BLaER1 treated with 17β-estradiol and CSF1 and Interleukin-3, amounts not matched to agents 10 nM and 100 nM (cell line): Measurements from ENCODE around the gene FGD3.
A peak's percentile ranks its signal among the peaks of the same experiment; 100 is the strongest.

Experiments used
- H3K27ac ChIP-seq, 11 experiments: shearing (Covaris generic); formaldehyde crosslinking; 2 replicates each; pipeline ENCODE4 v1.8.1; 2022
- H3K27me3 ChIP-seq, 11 experiments: shearing (Covaris generic); formaldehyde crosslinking; 2 replicates each; pipeline ENCODE4 v1.8.1; 2022
- H3K36me3 ChIP-seq, 11 experiments: shearing (Covaris generic); formaldehyde crosslinking; 2 replicates each; pipeline ENCODE4 v1.8.1; 2022
- H3K4me1 ChIP-seq, 10 experiments: shearing (Covaris generic); formaldehyde crosslinking; 2 replicates each; pipeline ENCODE4 v1.8.1; 2022
- H3K4me2 ChIP-seq, 11 experiments: shearing (Covaris generic); formaldehyde crosslinking; 2 replicates each; pipeline ENCODE4 v1.8.1; 2022
- H3K4me3 ChIP-seq, 10 experiments: shearing (Covaris generic); formaldehyde crosslinking; 2 replicates each; pipeline ENCODE4 v1.8.1; 2022
- H3K9ac ChIP-seq, 11 experiments: shearing (Covaris generic); formaldehyde crosslinking; 2 replicates each; pipeline ENCODE4 v1.8.1; 2022
- H3K9me3 ChIP-seq, 11 experiments: shearing (Covaris generic); formaldehyde crosslinking; replicated peaks in 1 of 11; 2 replicates each; pipeline ENCODE4 v1.8.1; 2022
- H4K20me1 ChIP-seq, 11 experiments: shearing (Covaris generic); formaldehyde crosslinking; 2 replicates each; pipeline ENCODE4 v1.8.1; 2022
- Cebpa-rat ChIP-seq, 11 experiments: shearing (Covaris generic); IDR thresholded peaks; 2 replicates each; pipeline ENCODE4 v1.8.1; 2022

FGD3 gene

GRCh38 chr9:92952906-92953610 lies 5.7 kb downstream of the FGD3 start:
- Histone ChIP-seq H4K20me1 (no peaks in the 10 kb centered on the region), H3K36me3 (no peaks in the 10 kb centered on the region), H3K4me1 (peaks cover 15 to 29% (median 25%) of the 10 kb centered on the region in 10 experiments), H3K4me2 (peak overlapping the region in 3 of 11 experiments; percentile 77 to 88 (median 82); a peak in 1 of 22 replicates), H3K9me3 (no peaks in the 10 kb centered on the region), H3K27ac (no peak overlapping the region), H3K4me3 (no peak overlapping the region), H3K27me3 (peaks cover 0 to 8% (median 3%) of the 10 kb centered on the region in 11 experiments; a peak in 8 of 22 replicates), H3K9ac (no peak overlapping the region)
- TF ChIP-seq Cebpa-rat (IDR thresholded peaks at IDR 0.05), result no peak

- no peaks in the 10 kb centered on the region for H4K20me1 ChIP-seq
- no peaks in the 10 kb centered on the region for H3K27me3 ChIP-seq
- H3K36me3 ChIP-seq, result no peaks in the 10 kb centered on the region
- no peak for TF ChIP-seq Cebpa-rat (IDR thresholded peaks at IDR 0.05)
- H3K9ac ChIP-seq, result no peak overlapping the region
- H3K9me3 ChIP-seq, result no peaks in the 10 kb centered on the region
- peaks cover 15 to 27% (median 23%) of the 10 kb centered on the region in 10 experiments for H3K4me1 ChIP-seq
- peak overlapping the region; percentile 70 to 88 (median 82) for H3K4me2 ChIP-seq
- H3K27ac ChIP-seq, result 0 out of 22 replicates have a peak overlapping the region, but pooled peaks of 1 of the 11 experiments have one; percentile 24
- H3K4me3 ChIP-seq, result no peak overlapping the region
Measured at GRCh38 chr9:92954049-92954861, 6.9 kb downstream of the FGD3 start.

GRCh38 chr9:92954886-92955285 lies 7.6 kb downstream of the FGD3 start:
- no peaks in the 10 kb centered on the region for H4K20me1 ChIP-seq
- no peaks in the 10 kb centered on the region for H3K27me3 ChIP-seq
- no peak overlapping the region for H3K27ac ChIP-seq
- peaks cover 14 to 21% (median 18%) of the 10 kb centered on the region in 10 experiments for H3K4me1 ChIP-seq
- H3K36me3 ChIP-seq, result no peaks in the 10 kb centered on the region
- no peaks in the 10 kb centered on the region for H3K9me3 ChIP-seq
- TF ChIP-seq Cebpa-rat (IDR thresholded peaks at IDR 0.05), result no peak
- H3K4me3 ChIP-seq, result no peak overlapping the region
- H3K4me2 ChIP-seq, result peak overlapping the region; percentile 70 to 88 (median 82); a peak in 20 of 22 replicates
- no peak overlapping the region for H3K9ac ChIP-seq

GRCh38 chr9:92960561-92961290 lies 13.4 kb downstream of the FGD3 start:
- Histone ChIP-seq H3K9ac (no peak overlapping the region), H3K27me3 (no peaks in the 10 kb centered on the region), H3K4me1 (peaks cover 14 to 28% (median 25%) of the 10 kb centered on the region in 10 experiments), H3K27ac (peak overlapping the region in 5 of 11 experiments; percentile 8 to 24 (median 19); a peak in 7 of 22 replicates), H3K9me3 (peaks cover 5 to 18% (median 7%) of the 10 kb centered on the region in 11 experiments; a peak in 17 of 22 replicates), H3K4me2 (no peak overlapping the region), H4K20me1 (peaks cover 0 to 8% (median 6%) of the 10 kb centered on the region in 11 experiments; a peak in 17 of 22 replicates), H3K4me3 (no peak overlapping the region), H3K36me3 (0 out of 22 replicates have a peak, but pooled peaks cover 0 to 4% (median 0%) of the 10 kb centered on the region in 11 experiments)
- no peak for TF ChIP-seq Cebpa-rat (IDR thresholded peaks at IDR 0.05)

GRCh38 chr9:92961627-92962302 lies 14.4 kb downstream of the FGD3 start:
- H3K4me1 ChIP-seq, result peaks cover 23 to 38% (median 35%) of the 10 kb centered on the region in 10 experiments
- TF ChIP-seq Cebpa-rat (IDR thresholded peaks at IDR 0.05), result no peak
- peaks cover 0 to 11% (median 7%) of the 10 kb centered on the region in 11 experiments; a peak in 14 of 22 replicates for H3K36me3 ChIP-seq
- H3K9me3 ChIP-seq, result peaks cover 5 to 18% (median 7%) of the 10 kb centered on the region in 11 experiments; a peak in 17 of 22 replicates
- peak overlapping the region in 3 of 11 experiments; percentile 95 to 100 (median 99); a peak in 2 of 22 replicates for H3K4me2 ChIP-seq
- peak overlapping the region in 8 of 11 experiments; percentile 1 to 95 (median 26); a peak in 7 of 22 replicates for H3K27ac ChIP-seq
- no peaks in the 10 kb centered on the region for H3K27me3 ChIP-seq
- H4K20me1 ChIP-seq, result peaks cover 8 to 19% (median 16%) of the 10 kb centered on the region in 11 experiments; a peak in 20 of 22 replicates
- H3K4me3 ChIP-seq, result no peak overlapping the region
- H3K9ac ChIP-seq, result no peak overlapping the region

- Histone ChIP-seq H3K9me3 (peaks cover 5 to 18% (median 7%) of the 10 kb centered on the region in 11 experiments; a peak in 17 of 22 replicates), H3K4me3 (no peak overlapping the region), H3K9ac (no peak overlapping the region), H3K27ac (peak overlapping the region in 8 of 11 experiments; percentile 9 to 95 (median 62); a peak in 8 of 22 replicates), H3K27me3 (no peaks in the 10 kb centered on the region), H3K36me3 (peaks cover 0 to 15% (median 8%) of the 10 kb centered on the region in 11 experiments; a peak in 15 of 22 replicates), H3K4me1 (peaks cover 29 to 43% (median 40%) of the 10 kb centered on the region in 10 experiments), H3K4me2 (peak overlapping the region in 5 of 11 experiments; percentile 95 to 100 (median 99); a peak in 2 of 22 replicates), H4K20me1 (peaks cover 8 to 24% (median 21%) of the 10 kb centered on the region in 11 experiments; a peak in 20 of 22 replicates)
- no peak for TF ChIP-seq Cebpa-rat (IDR thresholded peaks at IDR 0.05)
Measured at GRCh38 chr9:92962303-92962649, 15.0 kb downstream of the FGD3 start.

GRCh38 chr9:92962846-92963245 lies 15.5 kb downstream of the FGD3 start:
- peak overlapping the region; percentile 95 to 100 (median 99); a peak in 21 of 22 replicates for H3K4me2 ChIP-seq
- peaks cover 5 to 18% (median 7%) of the 10 kb centered on the region in 11 experiments; a peak in 17 of 22 replicates for H3K9me3 ChIP-seq
- peak overlapping the region in 9 of 11 experiments; percentile 92 to 96 (median 95); a peak in 19 of 22 replicates for H3K27ac ChIP-seq
- H3K4me1 ChIP-seq, result peaks cover 34 to 49% (median 46%) of the 10 kb centered on the region in 10 experiments
- H3K36me3 ChIP-seq, result peaks cover 0 to 21% (median 13%) of the 10 kb centered on the region in 11 experiments; a peak in 15 of 22 replicates
- H3K9ac ChIP-seq, result peak overlapping the region in 4 of 11 experiments; percentile 91 to 93 (median 92); a peak in 4 of 22 replicates
- H3K4me3 ChIP-seq, result no peak overlapping the region
- peaks cover 8 to 30% (median 27%) of the 10 kb centered on the region in 11 experiments; a peak in 20 of 22 replicates for H4K20me1 ChIP-seq
- no peaks in the 10 kb centered on the region for H3K27me3 ChIP-seq
- no peak for TF ChIP-seq Cebpa-rat (IDR thresholded peaks at IDR 0.05)
